Stimulated activated CD4-positive, alpha-beta T cell treated with anti-CD3 and anti-CD28 coated beads, Interleukin-12 subunit alpha, Interleukin-12 subunit beta, amount 100 ng/mL, for 4 hours (primary cell): Measurements from ENCODE around the gene NHSL2.
"Not testable (repeated sequence)": the region's sequence is repeated elsewhere in the genome, so short reads cannot be mapped to it uniquely, and the experiment has no call there.

Experiments used
- DNase-seq: peaks from one replicate; pipeline ENCODE4 v3.0.0-alpha.2; 2020

Gene NHSL2

GRCh38 chrX:72133851-72134546, 223.4 kb downstream of the NHSL2 start:
- no peak for DNase-seq

DNA sequence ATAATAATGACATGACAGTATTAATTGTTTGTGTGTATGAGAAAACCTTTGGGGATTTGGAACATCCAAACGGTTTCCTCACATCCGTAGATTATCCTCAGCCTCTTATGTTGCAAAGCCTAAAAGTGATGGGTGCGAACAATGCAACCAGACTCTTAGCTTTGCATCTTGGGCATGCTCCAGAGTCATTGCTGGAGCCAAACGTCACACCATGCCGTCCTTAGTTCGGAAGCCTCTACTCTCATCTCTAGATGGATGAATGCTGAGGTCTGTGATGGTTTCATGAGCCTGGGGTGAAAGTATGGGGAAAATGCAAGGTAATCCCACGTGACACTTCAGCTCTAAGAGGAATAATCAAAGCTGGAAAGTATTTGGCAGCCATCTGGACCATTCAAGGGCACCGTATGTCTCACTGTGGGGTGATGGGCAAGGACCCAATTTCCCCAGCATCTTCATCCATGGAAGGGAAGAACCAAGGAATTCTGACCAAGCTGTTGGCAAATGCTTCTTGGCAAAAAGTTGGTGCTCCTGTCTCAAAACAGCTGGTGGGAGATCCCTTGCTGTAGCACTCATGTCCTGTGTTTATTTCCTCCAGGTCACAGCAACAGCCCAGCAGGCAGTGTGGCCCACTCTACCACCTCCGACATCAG, 227.3 kb downstream of the NHSL2 start:
- DNase-seq, result no peak

GRCh38 chrX:72139538-72139937, 228.9 kb downstream of the NHSL2 start:
- no peak for DNase-seq

DNA sequence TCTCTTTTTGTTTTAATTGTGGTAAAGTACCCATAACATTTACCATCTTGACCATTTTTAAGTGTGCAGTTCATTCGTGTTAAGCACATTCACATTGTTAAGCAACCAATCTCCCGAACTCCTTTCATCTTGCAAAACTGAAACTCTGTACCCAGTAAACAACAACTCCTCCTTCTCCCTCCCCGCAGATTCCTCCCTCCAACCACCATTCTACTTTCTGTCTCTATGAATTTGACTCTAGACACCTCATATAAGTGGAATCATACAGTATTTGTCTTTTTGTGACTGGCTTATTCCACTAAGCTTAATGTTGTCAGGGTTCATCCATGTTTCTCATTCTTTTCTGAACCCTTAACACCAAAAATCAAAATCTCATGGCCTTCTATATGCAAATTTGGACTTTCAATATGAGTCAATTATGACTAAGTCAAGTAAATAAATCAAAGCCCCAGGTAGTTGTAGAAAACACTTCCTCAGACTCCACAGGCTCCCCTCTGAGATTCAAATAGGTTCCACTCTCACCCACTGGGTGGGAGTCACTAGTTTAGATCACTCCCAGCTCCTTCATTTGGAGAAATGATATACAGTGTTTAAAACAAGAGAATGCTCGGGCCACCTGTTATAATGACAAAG, 230.8 kb downstream of the NHSL2 start:
- no peak for DNase-seq

- no peak for DNase-seq
Measured at GRCh38 chrX:72142094-72142793, 231.6 kb downstream of the NHSL2 start.

- DNase-seq, result no peak
Measured at GRCh38 chrX:72142794-72143608, 232.4 kb downstream of the NHSL2 start.

DNA sequence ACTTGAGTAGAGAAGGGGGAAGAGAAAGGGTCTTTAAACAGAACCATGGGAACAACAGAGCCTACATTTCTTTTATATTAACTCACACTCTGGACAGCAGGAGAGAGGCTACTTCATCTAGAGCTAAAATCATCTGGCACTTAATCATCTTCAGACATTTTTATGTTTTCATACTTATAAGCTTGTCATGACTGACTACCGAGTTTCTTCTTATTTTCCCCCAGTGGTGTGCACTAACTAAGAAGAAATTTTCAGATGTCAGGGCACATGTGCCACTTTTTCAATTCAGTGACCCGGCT, 232.9 kb downstream of the NHSL2 start:
- DNase-seq, result no peak

DNA sequence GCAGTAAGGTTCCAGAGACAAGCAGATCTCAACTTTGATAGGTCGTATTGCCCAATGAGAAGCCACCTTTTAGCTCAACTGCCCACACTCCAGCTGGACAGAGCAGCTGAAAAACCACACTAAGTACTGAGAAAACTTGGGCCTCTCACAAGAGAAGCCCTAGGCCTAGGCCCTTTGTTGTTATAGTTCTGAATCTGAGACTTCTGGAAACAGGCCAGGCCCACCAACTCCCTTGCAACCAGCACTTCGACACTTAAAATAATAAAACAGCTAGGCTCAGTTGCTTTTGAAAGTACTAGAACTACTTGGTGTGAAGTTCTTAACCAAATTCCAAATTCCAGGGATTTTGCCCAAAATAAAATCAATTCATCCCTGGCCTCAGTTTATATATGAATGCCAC, 234.5 kb downstream of the NHSL2 start:
- DNase-seq, result no peak

- no peak for DNase-seq
Measured at GRCh38 chrX:72146527-72146926, 235.9 kb downstream of the NHSL2 start.

- DNase-seq, result no peak
Measured at GRCh38 chrX:72158773-72159172, 248.1 kb downstream of the NHSL2 start.

- DNase-seq, result no peak
Measured at GRCh38 chrX:72159769-72160168, 249.1 kb downstream of the NHSL2 start.

GRCh38 chrX:72165551-72165950, 254.9 kb downstream of the NHSL2 start:
- no peak for DNase-seq

- DNase-seq, result no peak
Measured at GRCh38 chrX:72169008-72169728, 258.5 kb downstream of the NHSL2 start.

DNA sequence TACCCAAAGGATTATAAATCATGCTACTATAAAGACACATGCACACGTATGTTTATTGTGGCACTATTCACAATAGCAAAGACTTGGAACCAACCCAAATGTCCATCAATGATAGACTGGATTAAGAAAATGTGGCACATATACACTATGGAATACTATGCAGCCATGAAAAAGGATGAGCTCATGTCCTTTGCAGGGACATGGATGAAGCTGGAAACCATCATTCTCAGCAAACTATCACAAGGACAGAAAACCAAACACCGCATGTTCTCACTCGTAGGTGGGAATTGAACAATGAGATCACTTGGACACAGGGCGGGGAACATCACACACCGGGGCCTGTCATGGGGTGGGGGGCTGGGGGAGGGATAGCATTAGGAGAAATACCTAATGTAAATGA, 265.6 kb downstream of the NHSL2 start:
- not testable (repeated sequence) for DNase-seq

DNA sequence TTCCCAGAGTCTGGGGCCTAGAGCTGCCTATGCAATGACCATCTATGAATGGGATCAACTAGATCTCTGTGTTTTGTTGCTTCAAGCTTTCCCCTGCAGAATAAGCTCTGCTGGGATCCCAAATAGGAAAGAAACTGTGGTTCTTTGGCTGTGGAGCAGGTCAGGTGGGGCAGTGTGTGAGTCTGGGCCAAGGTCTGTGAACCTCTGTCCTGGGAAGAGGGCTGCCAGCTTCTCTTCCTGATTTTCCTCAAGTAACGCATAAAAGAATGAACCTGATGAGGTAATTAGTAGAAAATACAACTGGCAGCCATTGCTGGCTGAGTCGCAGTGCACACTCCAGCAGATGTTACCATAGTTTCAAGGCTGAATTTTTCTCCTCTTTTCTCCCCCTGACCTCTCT, 266.3 kb downstream of the NHSL2 start:
- no peak for DNase-seq

GRCh38 chrX:72180539-72180938, 269.9 kb downstream of the NHSL2 start:
- no peak for DNase-seq

DNA sequence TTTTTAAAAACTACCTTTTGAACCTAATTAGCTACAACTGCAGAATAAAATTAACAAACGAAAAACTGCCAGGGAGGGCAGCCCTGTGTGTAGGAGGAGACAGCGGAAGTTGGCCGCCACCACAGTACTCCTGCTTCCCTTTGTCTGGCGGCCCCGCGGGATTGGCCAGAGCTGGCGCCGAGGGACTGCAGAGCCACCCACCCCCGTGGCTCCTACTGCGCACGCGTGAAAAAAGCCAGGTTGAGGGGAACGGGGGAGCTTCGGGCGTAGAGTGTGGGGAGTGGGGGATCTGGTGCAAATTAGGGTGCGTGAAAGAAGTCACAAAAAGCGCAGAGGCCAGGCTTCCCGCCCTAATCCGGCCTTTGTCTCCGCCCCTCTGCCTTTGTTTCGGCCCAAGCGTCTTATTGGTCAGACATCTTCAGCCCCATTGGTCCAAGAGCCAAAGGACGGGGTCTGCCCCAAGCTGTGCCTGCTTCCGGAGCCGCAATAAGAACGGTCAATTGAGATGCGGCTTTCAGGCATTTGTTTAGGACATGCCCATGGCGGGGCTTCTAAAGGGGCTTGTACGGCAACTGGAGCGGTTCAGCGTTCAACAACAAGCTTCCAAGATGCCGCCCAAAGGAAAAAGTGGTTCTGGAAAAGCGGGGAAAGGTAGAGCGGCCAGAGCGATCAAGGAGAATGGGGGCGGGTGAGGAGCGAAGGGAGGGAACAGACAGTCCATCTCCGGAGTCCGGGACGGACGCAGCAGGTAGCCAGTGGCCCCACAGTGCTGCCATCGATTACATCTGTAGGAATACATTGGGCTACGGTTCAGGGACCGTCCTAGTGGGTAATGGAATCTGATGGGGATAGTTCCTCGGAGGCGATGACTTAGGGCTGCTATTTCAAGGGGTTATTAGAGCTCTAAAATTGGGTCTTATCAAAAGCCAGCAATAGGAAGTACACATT, 270.8 kb downstream of the NHSL2 start, which contains the start of gene PIN4:
Gene PIN4 (plus strand): TSS at position 580 of the 948 bp plus-strand sequence. CDS start 29 bp downstream, at position 609.
- peak; percentile 71 for DNase-seq

- DNase-seq, result no peak
Measured at GRCh38 chrX:72182924-72183323, 272.3 kb downstream of the NHSL2 start.

DNA sequence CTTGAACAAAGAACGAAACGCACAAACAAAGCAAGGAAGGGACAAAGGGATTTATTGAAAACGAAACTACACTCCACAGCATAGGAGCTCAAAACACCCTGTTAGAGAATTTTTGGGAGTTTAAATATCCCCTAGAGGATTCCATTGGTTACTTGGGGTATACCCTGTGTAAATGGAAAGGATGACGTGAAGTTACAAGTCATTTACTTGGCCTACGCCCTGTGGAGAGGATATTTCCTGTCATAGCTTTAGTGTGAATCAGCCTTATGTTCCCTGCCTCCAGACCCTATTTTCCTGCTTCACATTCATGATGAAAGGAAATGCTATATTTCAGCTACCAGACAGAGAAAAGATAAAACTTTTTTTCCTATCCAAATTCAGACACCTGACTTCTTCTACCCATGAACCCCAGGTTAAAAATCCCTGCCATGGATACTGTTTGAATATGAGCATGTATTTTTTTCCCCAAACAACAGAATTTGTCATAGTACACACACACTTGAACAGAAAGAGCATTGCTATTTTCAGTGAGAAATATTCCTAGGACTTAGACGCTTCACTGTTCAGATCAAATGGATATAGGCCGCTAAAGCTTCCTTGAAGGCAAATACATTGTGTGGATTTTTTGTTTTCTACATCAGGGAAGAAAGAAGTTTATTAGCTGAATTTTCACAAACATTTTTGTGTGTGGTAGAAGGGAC, 291.3 kb downstream of the NHSL2 start:
- DNase-seq, result no peak
